Measurements from ENCODE around the gene MX2.

The MX2 gene

DNA sequence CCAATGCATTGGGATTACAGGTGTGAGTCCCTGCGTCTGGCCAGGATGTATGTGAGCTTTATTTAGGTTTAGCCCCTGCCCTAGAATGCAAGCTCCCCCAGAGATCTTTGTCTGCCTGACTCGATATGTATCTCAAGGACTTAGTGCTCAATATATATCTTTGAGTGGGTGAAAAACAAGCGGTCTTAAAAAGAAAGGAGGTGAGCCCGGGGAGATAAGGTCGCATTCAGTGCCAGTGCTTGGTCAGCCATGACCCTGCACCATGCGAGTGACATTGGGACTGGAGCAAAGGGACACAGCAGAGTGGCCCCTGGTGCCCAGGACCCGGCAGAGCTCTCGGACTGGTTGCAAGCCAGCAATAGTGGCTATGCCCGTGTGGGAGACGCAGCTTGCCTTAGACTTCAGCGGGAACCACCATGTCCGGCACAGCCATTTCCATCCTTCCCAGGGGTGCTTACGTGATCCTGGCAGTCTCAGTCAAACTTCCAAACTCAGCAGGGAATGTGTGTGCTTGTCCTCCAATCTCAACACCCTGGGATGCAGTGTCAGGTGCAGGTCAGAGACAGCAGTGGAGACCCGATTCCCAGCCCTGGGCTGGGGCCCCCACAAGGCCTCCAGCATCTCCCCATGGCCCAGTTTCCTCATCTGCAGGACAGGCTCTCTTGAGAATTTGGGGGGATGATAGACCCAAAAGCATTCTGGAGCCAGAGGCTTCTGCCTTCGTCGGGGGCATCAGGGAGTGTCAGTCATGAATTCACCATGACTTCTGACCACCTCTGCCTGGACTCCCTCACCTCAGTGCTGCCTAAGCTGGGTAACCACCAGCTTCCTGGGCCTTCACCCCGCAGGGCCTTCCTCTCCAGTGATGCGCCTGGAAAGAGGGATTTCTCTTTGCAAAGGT, 1.8 kb downstream of the MX2 start:
- Histone ChIP-seq H3K36me3 (ENCODE audit: control insufficient read depth in 1 of 2, insufficient read depth in 2 of 2, low read length in 2 of 2) (no peaks in the 10 kb centered on the region), H3K4me1 (ENCODE audit: control insufficient read depth in 1 of 2, insufficient read depth in 2 of 2, low read length in 2 of 2) (peaks cover 65 to 68% of the 10 kb centered on the region in 2 donors), H3K9me3 (ENCODE audit: control insufficient read depth in 1 of 2, low read length in 2 of 2) (no peaks in the 10 kb centered on the region), H3K4me3 (ENCODE audit: low read depth in 1 of 2, low read length in 2 of 2) (peak overlapping the region in 1 of 2 donors; percentile 20), H3K9ac (ENCODE audit: low read depth in 1 of 2, low read length in 2 of 2) (no peak overlapping the region), H3K27me3 (ENCODE audit: control insufficient read depth in 1 of 2, insufficient read depth in 2 of 2, low read length in 2 of 2) (no peaks in the 10 kb centered on the region), H3K27ac (ENCODE audit: low read depth, low read length) (no peak overlapping the region)

GRCh38 chr21:41364308-41364707, 2.5 kb downstream of the MX2 start:
- Histone ChIP-seq H3K4me1 (ENCODE audit: control insufficient read depth in 1 of 2, insufficient read depth in 2 of 2, low read length in 2 of 2) (peaks cover 71 to 73% of the 10 kb centered on the region in 2 donors), H3K9me3 (ENCODE audit: control insufficient read depth in 1 of 2, low read length in 2 of 2) (no peaks in the 10 kb centered on the region), H3K9ac (ENCODE audit: low read depth in 1 of 2, low read length in 2 of 2) (no peak overlapping the region), H3K27me3 (ENCODE audit: control insufficient read depth in 1 of 2, insufficient read depth in 2 of 2, low read length in 2 of 2) (no peaks in the 10 kb centered on the region), H3K4me3 (ENCODE audit: low read depth in 1 of 2, low read length in 2 of 2) (no peak overlapping the region), H3K27ac (ENCODE audit: low read depth, low read length) (no peak overlapping the region), H3K36me3 (ENCODE audit: control insufficient read depth in 1 of 2, insufficient read depth in 2 of 2, low read length in 2 of 2) (no peaks in the 10 kb centered on the region)

DNA sequence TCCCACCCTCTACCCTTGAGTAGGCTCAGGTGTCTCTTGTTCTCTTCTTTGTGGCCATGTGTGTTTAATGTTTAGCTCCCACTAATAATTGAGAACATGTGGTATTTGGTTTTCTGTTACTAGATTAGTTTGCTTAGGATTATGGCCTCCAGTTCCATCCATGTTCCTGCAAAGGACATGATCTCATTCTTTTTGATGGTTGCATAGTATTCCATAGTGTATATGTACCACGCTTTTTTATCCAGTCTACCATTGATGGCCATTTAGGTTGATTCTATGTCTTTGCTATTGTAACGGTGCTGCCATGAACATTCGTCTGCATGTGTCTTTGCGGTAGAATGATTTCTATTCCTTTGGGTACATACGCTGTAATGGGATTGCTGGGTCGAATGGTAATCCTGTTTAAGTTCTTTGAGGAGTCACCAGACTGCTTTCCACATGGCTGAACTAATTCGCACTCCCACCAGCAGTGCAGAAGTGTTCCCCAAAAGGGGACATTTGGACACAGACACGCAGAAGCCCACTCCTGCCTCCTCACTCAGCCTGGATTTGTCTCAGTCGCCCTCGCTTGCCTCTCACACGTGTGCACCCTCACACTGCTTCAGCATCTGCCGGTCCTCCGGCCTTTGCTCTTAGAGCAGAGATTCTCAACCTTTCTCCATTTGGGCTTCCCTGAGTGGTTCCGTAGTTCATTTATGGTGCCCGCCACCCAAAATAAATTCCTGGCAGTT, 3.7 kb downstream of the MX2 start:
- no peak overlapping the region for H3K27ac ChIP-seq (ENCODE audit: low read depth, low read length)
- no peaks in the 10 kb centered on the region for H3K9me3 ChIP-seq (ENCODE audit: control insufficient read depth in 1 of 2, low read length in 2 of 2)
- H3K4me3 ChIP-seq (ENCODE audit: low read depth in 1 of 2, low read length in 2 of 2) = no peak overlapping the region
- no peaks in the 10 kb centered on the region for H3K36me3 ChIP-seq (ENCODE audit: control insufficient read depth in 1 of 2, insufficient read depth in 2 of 2, low read length in 2 of 2)
- H3K4me1 ChIP-seq (ENCODE audit: control insufficient read depth in 1 of 2, insufficient read depth in 2 of 2, low read length in 2 of 2) = peaks cover 59 to 65% of the 10 kb centered on the region in 2 donors
- no peaks in the 10 kb centered on the region for H3K27me3 ChIP-seq (ENCODE audit: control insufficient read depth in 1 of 2, insufficient read depth in 2 of 2, low read length in 2 of 2)
- no peak overlapping the region for H3K9ac ChIP-seq (ENCODE audit: low read depth in 1 of 2, low read length in 2 of 2)

DNA sequence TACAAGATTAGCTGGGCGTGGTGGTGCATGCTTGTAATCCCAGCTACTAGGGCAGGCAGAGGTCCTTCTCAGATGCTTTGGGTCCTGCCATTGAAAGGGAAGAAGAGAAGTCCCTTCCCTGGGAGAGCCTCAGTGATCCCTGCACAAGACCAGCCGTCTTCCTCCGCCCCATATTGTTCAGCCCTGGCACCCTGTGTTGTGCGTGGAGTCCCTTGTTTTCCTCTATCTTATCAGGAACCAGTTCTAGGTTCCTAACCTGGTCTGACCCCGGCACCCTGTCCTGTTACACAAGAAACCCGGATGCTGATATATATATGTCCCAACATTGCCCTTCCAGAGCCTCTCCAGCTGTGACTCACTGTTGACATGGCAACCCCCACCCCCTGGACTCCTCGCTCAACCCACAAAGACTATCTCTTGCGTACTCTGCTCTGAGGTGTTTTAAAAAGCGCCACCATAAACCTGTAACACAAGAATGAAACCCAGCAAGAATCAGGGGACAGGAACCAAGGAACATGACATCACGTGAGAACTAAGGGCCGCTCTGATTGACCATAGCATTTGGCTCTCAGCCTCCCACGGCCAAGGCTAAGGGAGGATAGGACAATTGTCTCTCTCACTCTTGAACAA, 4.8 kb downstream of the MX2 start:
- no peaks in the 10 kb centered on the region for H3K27me3 ChIP-seq (ENCODE audit: control insufficient read depth in 1 of 2, insufficient read depth in 2 of 2, low read length in 2 of 2)
- peak overlapping the region in 1 of 2 donors; percentile 27 for H3K9ac ChIP-seq (ENCODE audit: low read depth in 1 of 2, low read length in 2 of 2)
- H3K9me3 ChIP-seq (ENCODE audit: control insufficient read depth in 1 of 2, low read length in 2 of 2) = no peaks in the 10 kb centered on the region
- peak overlapping the region; percentile 10 for H3K27ac ChIP-seq (ENCODE audit: low read depth, low read length)
- peaks cover 48 to 54% of the 10 kb centered on the region in 2 donors for H3K4me1 ChIP-seq (ENCODE audit: control insufficient read depth in 1 of 2, insufficient read depth in 2 of 2, low read length in 2 of 2)
- H3K36me3 ChIP-seq (ENCODE audit: control insufficient read depth in 1 of 2, insufficient read depth in 2 of 2, low read length in 2 of 2) = no peaks in the 10 kb centered on the region
- H3K4me3 ChIP-seq (ENCODE audit: low read depth in 1 of 2, low read length in 2 of 2) = peak overlapping the region; percentile 2 to 5

DNA sequence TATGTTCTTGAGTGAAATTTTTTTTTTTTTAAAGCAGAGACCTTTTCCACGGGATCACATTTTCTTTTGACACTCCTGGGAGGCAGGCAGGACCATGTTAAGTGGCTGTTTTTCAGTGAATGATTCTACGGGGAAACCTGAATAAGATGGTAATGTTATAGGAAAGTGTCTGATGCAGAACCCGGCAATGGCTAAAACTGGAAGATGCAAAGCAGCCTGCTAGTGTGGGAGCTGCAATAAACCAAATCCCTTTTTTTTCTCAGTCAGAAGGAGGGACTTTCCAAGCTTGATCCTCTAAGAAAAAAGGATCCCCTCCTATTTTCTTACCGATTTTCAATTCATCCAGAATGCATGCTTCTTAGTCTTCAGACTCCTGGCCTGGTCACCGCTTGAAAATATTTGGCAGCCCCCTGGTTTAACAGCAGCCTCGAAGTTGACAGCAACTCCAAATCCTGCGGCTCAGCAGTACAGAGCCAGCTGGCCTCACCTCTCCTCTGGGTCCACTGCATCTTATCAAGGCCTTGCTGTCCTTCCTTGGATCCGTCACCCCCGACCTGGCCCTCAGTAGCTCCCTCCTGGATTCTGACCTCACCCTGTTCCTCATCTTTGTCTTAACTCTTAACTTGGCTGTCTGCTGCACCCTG, 5.6 kb downstream of the MX2 start:
- no peaks in the 10 kb centered on the region for H3K27me3 ChIP-seq (ENCODE audit: control insufficient read depth in 1 of 2, insufficient read depth in 2 of 2, low read length in 2 of 2)
- H3K9ac ChIP-seq (ENCODE audit: low read depth in 1 of 2, low read length in 2 of 2) = peak overlapping the region in 1 of 2 donors; percentile 27
- no peaks in the 10 kb centered on the region for H3K9me3 ChIP-seq (ENCODE audit: control insufficient read depth in 1 of 2, low read length in 2 of 2)
- H3K27ac ChIP-seq (ENCODE audit: low read depth, low read length) = no peak overlapping the region
- H3K36me3 ChIP-seq (ENCODE audit: control insufficient read depth in 1 of 2, insufficient read depth in 2 of 2, low read length in 2 of 2) = no peaks in the 10 kb centered on the region
- H3K4me1 ChIP-seq (ENCODE audit: control insufficient read depth in 1 of 2, insufficient read depth in 2 of 2, low read length in 2 of 2) = peaks cover 46 to 48% of the 10 kb centered on the region in 2 donors
- peak overlapping the region in 1 of 2 donors; percentile 5 for H3K4me3 ChIP-seq (ENCODE audit: low read depth in 1 of 2, low read length in 2 of 2)

DNA sequence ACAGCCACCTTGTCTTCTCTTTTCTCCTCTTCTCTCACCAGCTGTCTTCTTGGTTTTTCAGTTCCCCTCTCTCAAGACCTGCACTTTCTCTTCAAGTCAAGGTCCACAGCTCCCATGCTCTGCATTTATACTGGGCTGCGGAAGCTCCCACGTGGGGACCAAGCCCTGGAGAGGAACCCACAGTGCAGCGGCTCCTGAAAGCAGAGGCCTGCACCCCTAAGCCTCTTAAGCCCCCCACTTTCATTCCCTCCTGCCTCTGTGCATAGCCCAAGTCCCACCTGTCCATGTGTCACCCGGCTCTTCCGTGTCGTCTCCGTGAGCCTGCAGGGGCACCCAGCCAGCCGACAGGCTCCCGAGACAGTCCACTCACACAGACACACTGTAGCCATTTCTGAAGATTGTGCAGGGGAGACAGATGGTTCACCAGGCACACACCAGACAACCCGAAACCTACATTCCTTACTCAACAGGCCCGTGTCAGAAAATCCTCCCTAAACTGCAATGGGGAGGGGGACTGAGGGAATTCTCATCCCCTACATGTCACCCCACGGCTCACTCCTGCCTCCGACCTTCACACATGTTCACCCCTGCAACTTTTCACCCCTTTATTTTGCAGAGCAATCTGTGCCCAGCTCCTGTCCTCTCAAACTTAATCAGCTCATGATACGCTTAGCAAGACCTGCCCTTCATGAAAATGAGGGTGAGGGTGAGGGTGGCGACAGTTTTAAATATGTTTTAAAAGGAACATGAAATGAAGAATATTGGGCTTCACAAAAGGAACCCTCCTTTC, 6.3 kb downstream of the MX2 start:
- H3K36me3 ChIP-seq (ENCODE audit: control insufficient read depth in 1 of 2, insufficient read depth in 2 of 2, low read length in 2 of 2) = no peaks in the 10 kb centered on the region
- no peak overlapping the region for H3K9ac ChIP-seq (ENCODE audit: low read depth in 1 of 2, low read length in 2 of 2)
- H3K4me1 ChIP-seq (ENCODE audit: control insufficient read depth in 1 of 2, insufficient read depth in 2 of 2, low read length in 2 of 2) = peaks cover 40 to 43% of the 10 kb centered on the region in 2 donors
- no peaks in the 10 kb centered on the region for H3K27me3 ChIP-seq (ENCODE audit: control insufficient read depth in 1 of 2, insufficient read depth in 2 of 2, low read length in 2 of 2)
- no peak overlapping the region for H3K27ac ChIP-seq (ENCODE audit: low read depth, low read length)
- H3K9me3 ChIP-seq (ENCODE audit: control insufficient read depth in 1 of 2, low read length in 2 of 2) = no peaks in the 10 kb centered on the region
- H3K4me3 ChIP-seq (ENCODE audit: low read depth in 1 of 2, low read length in 2 of 2) = no peak overlapping the region

DNA sequence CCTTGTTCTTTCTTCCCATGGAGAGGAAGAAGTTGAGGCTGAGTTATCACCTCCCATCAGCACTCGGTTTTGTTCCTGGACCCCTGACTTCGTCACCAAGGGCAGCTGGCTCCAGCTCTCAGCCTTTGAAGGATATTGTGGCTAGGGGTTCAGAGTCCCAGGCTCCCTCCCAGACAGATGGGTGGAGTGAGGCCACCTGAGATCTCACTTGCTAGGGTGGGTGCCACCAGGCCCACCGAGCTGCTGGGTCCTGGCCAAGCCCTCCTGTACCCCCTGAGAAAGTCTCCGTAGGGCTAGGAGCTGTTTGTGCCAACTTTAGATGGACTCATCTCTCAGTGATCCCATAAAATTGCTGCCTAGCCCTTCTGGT, 6.9 kb downstream of the MX2 start:
- H3K27ac ChIP-seq (ENCODE audit: low read depth, low read length) = no peak overlapping the region
- H3K4me1 ChIP-seq (ENCODE audit: control insufficient read depth in 1 of 2, insufficient read depth in 2 of 2, low read length in 2 of 2) = peaks cover 38 to 40% of the 10 kb centered on the region in 2 donors
- no peaks in the 10 kb centered on the region for H3K27me3 ChIP-seq (ENCODE audit: control insufficient read depth in 1 of 2, insufficient read depth in 2 of 2, low read length in 2 of 2)
- H3K36me3 ChIP-seq (ENCODE audit: control insufficient read depth in 1 of 2, insufficient read depth in 2 of 2, low read length in 2 of 2) = no peaks in the 10 kb centered on the region
- no peak overlapping the region for H3K4me3 ChIP-seq (ENCODE audit: low read depth in 1 of 2, low read length in 2 of 2)
- H3K9me3 ChIP-seq (ENCODE audit: control insufficient read depth in 1 of 2, low read length in 2 of 2) = no peaks in the 10 kb centered on the region
- peak overlapping the region in 1 of 2 donors; percentile 34 for H3K9ac ChIP-seq (ENCODE audit: low read depth in 1 of 2, low read length in 2 of 2)

DNA sequence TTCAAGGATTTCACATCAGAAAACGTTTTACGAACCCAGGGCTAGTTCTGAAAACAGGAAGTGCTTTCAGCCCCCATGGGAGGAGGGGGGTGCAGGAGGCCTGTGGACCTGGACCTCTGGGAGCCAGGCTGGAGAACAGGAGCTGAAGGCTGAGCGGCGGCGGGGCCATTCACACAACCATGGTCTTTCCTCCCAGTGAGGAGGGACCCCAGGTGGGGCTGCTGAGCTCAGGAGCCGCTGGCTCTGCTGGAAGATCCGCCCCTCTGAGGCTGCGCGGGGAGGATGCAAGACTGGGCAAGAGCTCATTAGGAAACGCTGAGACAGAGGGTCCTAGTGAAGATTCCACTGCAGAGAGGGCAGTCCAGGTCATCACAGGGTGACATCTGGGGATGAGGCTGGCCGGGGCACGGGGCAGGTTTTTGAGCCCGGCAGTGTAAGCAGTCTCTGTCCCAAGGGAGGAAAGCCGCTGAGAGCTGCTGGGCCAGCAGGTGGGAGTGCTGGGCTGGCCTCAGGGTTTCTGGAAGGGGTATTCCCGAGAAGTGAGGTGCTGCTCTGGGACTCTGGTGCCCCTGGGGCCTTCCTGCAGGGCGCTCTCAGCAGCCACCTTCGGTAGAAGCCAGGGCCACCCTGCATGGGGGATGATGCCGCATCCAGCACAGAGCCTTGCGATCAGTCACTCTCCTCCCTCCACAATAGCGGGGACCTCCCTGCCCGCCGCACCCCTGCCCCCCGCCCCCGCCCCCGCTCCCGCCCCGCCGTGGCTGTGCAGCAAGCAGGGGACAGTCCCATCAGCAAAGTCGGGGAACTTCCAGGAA, 7.5 kb downstream of the MX2 start:
- peak overlapping the region; percentile 47 to 65 for H3K4me3 ChIP-seq (ENCODE audit: low read depth in 1 of 2, low read length in 2 of 2)
- no peaks in the 10 kb centered on the region for H3K9me3 ChIP-seq (ENCODE audit: control insufficient read depth in 1 of 2, low read length in 2 of 2)
- H3K36me3 ChIP-seq (ENCODE audit: control insufficient read depth in 1 of 2, insufficient read depth in 2 of 2, low read length in 2 of 2) = no peaks in the 10 kb centered on the region
- no peaks in the 10 kb centered on the region for H3K27me3 ChIP-seq (ENCODE audit: control insufficient read depth in 1 of 2, insufficient read depth in 2 of 2, low read length in 2 of 2)
- H3K27ac ChIP-seq (ENCODE audit: low read depth, low read length) = no peak overlapping the region
- H3K9ac ChIP-seq (ENCODE audit: low read depth in 1 of 2, low read length in 2 of 2) = peak overlapping the region; percentile 13 to 35
- peaks cover 33 to 40% of the 10 kb centered on the region in 2 donors for H3K4me1 ChIP-seq (ENCODE audit: control insufficient read depth in 1 of 2, insufficient read depth in 2 of 2, low read length in 2 of 2)

Measured in duodenal mucosa (tissue), 2 donors.